A549 treated with Hydrocortisone at 1 μM for 4 hours (cell line): ENCODE measurements around the gene EIF4A3. TPM values are rescaled to one million over a fixed set of nuclear protein-coding genes. Genes with fewer than 3 reads are reported as not detected.

Source experiments
- total RNA-seq: library from RNA; stranded (reverse); fragments of 200-300 nt; extraction: Qiagen RNA extraction; gene quantifications from 5 replicates; pipeline ENCODE4 v1.2.3, GENCODE V29; 2022

Gene EIF4A3
- total RNA-seq, result 196 to 220 TPM (median 213 TPM) in 5 replicates

DNA sequence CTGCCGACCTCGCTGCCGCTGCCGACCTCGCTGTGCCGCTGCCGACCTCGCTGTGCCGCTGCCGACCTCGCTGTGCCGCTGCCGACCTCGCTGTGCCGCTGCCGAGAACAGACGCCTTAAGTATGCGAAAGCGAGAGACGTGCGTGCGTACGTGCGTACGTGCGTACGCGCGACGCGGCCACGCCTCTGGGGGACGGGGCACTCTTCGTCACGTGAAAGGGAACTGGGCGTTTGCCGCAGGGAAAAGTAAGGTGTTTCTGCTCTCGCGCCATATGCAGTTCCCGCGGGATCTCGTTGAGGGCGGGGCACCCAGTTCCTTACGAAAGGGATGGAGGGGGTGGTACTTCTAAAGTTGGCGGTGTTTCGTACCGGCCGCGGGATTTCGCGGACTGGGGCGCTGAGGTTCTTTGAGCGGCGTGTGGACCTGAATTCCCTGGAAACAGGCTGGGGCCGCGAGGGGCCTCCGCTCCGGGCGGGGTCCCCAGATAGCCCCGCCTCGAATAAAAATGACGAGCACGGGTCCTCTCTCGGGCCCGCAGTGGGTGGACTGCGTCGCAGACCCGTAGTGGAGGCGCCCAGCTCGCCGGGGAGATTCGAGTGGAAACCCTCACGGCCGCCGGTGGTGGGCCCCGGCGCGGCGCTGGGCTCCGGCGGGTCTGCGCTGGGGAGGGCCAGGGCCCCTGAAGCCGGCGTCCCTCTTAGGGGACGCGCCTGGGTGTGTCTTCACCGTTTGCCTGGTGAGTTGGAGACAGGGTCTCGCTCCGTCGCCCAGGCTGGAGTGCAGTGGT, at the start of gene EIF4A3:
EIF4A3 (minus strand) TSS at position 94 of the 788 bp plus-strand sequence. CDS start 167 bp downstream, outside the sequence.

DNA sequence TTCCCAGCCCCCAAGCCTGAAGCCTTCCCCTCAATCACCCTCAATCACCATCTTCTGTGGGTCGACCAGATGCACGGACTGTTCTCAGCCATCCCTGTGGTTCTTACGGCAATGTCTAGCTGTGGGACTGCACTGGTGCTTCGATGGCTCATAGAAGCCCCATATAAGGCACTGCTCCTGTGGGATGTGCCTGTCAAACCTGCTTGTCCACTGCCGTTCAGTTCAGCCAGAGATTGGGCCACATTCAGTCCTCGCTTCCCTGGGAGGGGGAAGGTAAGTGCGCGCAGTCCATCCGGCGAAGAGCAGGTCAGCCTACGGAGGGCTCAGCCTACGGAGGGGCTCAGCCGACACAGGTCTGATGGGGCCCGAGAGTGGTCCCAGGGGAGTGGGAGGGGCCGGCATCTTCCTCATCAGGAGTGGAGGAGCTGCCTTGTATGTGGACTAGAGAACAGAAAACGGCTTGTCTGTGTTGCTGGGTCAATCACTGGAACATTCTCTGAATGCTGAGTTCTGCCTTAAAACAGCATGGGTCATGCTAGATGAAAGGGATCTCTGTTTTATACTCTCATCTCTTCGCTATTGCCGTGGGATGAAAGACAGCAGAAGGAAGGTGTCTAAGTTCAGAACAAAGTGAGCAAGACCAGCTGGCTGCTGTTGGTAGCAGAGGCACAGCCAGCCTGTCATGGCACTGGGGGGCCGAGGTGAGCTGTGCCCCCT, 23.0 kb upstream of the EIF4A3 start, which contains the start of gene CARD14:
CARD14 (plus strand) TSS at position 247 of the 717 bp plus-strand sequence. CDS start 11,409 bp downstream, outside the sequence.

DNA sequence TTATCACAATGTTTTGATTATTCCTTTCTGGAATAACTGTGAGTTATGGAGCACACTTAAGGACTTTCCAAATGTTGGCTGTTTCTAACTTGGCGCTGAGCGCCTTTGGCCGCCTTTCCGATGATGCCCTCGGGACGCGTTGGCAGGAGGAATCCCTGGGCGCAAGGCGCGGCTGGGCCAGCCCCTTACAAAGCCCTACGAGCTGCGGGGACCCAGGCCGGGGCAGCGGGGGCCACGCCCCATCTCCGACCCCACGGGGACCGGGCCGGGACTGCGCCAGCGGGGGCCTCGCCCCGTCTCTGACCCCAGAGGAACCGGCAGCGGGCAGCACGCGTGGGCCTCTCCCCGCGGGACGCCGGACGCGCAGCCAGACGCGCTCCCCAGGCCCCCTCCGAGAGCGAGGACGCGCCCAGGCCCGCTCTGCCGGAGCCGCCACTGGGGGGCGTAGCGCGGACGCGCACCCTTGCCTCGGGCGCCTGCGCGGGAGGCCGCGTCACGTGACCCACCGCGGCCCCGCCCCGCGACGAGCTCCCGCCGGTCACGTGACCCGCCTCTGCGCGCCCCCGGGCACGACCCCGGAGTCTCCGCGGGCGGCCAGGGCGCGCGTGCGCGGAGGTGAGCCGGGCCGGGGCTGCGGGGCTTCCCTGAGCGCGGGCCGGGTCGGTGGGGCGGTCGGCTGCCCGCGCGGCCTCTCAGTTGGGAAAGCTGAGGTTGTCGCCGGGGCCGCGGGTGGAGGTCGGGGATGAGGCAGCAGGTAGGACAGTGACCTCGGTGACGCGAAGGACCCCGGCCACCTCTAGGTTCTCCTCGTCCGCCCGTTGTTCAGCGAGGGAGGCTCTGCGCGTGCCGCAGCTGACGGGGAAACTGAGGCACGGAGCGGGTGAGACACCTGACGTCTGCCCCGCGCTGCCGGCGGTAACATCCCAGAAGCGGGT, 45.6 kb downstream of the EIF4A3 start, which contains the start of gene GAA:
GAA (plus strand) TSS at position 571 of the 935 bp plus-strand sequence. CDS start 3,006 bp downstream, outside the sequence.

Other genes starting within 250 kb of the EIF4A3 start
- 8.3 to 14.2 TPM (median 13.0 TPM) in 5 replicates for gene TBC1D16, start 111.3 kb downstream of the EIF4A3 start, total RNA-seq
- 5.6 to 7.9 TPM (median 6.9 TPM) in 5 replicates for gene CCDC40, start 110.5 kb downstream of the EIF4A3 start, total RNA-seq
- gene GAA, start 45.5 kb downstream of the EIF4A3 start, total RNA-seq, result 51.6 to 59.2 TPM (median 57.0 TPM) in 5 replicates
- 0.25 to 0.62 TPM (median 0.28 TPM) in 5 replicates for gene CARD14, start 22.9 kb upstream of the EIF4A3 start, total RNA-seq
- gene SGSH, start 73.2 kb upstream of the EIF4A3 start, total RNA-seq, result 20.1 to 25.4 TPM (median 23.5 TPM) in 5 replicates
- gene SLC26A11, start 73.3 kb upstream of the EIF4A3 start, total RNA-seq, result 12.7 to 17.3 TPM (median 15.1 TPM) in 5 replicates
- gene RNF213, start 113.7 kb upstream of the EIF4A3 start, total RNA-seq, result 55.2 to 70.1 TPM (median 59.7 TPM) in 5 replicates